ENCODE results near the gene NPB.

DNA sequence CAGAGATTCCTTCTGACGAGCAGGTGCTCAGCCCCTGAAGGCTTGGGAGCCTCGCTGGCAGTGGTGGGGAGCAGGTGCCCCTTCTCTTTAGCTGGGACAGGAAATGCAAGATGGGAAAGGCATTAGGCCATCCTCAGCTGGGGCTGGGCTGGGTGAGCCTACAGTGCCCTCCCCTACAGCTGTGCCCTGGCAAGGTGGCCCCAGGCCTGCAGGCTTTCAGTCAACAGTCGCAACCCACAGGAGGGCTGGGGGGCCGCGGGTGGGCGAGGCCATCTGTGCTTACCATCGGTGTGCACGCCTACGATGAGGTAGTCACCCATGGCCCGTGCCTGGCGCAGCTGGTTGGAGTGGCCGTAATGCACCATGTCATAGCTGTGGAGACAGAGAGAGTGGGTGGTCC, 7.2 kb downstream of the NPB start:
- TF ChIP-seq, protein P1, sequence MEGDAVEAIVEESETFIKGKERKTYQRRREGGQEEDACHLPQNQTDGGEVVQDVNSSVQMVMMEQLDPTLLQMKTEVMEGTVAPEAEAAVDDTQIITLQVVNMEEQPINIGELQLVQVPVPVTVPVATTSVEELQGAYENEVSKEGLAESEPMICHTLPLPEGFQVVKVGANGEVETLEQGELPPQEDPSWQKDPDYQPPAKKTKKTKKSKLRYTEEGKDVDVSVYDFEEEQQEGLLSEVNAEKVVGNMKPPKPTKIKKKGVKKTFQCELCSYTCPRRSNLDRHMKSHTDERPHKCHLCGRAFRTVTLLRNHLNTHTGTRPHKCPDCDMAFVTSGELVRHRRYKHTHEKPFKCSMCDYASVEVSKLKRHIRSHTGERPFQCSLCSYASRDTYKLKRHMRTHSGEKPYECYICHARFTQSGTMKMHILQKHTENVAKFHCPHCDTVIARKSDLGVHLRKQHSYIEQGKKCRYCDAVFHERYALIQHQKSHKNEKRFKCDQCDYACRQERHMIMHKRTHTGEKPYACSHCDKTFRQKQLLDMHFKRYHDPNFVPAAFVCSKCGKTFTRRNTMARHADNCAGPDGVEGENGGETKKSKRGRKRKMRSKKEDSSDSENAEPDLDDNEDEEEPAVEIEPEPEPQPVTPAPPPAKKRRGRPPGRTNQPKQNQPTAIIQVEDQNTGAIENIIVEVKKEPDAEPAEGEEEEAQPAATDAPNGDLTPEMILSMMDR (IDR thresholded peaks at IDR 0.05): no peak
- TF ChIP-seq EP300 (IDR thresholded peaks at IDR 0.05) (no peak), POLR2A (IDR thresholded peaks at IDR 0.05) (no peak)

Data from ovary (tissue), 3 donors.